Dedifferentiated amniotic fluid mesenchymal stem cell (primary cell): Measurements from ENCODE around the gene KCNH8.

ENCODE experiments used
- DNase-seq: peaks from one replicate; pipeline ENCODE4 v3.0.0-alpha.2; 2016; ENCODE audit errors: extremely low spot score

KCNH8 gene

GRCh38 chr3:19364148-19364547 lies 215.8 kb downstream of the KCNH8 start:
- no peak for DNase-seq

GRCh38 chr3:19365471-19365870 lies 217.2 kb downstream of the KCNH8 start:
- no peak for DNase-seq

- DNase-seq = no peak
These were observed 236.6 kb downstream of the KCNH8 start for GRCh38 chr3:19384868-19385267.

GRCh38 chr3:19392150-19392549 lies 243.8 kb downstream of the KCNH8 start:
- DNase-seq = no peak

- DNase-seq = no peak
These were observed 246.6 kb downstream of the KCNH8 start for GRCh38 chr3:19394946-19395345.

- DNase-seq = no peak
These were observed 248.4 kb downstream of the KCNH8 start for GRCh38 chr3:19396726-19397125.

- DNase-seq = no peak
These were observed 251.0 kb downstream of the KCNH8 start for GRCh38 chr3:19399356-19399755.

GRCh38 chr3:19399836-19400235 lies 251.5 kb downstream of the KCNH8 start:
- DNase-seq = no peak

- no peak for DNase-seq
These were observed 271.8 kb downstream of the KCNH8 start for GRCh38 chr3:19420159-19420558.

- no peak for DNase-seq
These were observed 277.5 kb downstream of the KCNH8 start for GRCh38 chr3:19425825-19426224.

- DNase-seq = no peak
These were observed 279.3 kb downstream of the KCNH8 start for GRCh38 chr3:19427422-19428149.

GRCh38 chr3:19428729-19429128 lies 280.4 kb downstream of the KCNH8 start:
- DNase-seq = no peak

GRCh38 chr3:19432669-19433068 lies 284.4 kb downstream of the KCNH8 start:
- no peak for DNase-seq

GRCh38 chr3:19436746-19437145 lies 288.4 kb downstream of the KCNH8 start:
- no peak for DNase-seq

GRCh38 chr3:19439944-19440343 lies 291.6 kb downstream of the KCNH8 start:
- DNase-seq = no peak

GRCh38 chr3:19446138-19446537 lies 297.8 kb downstream of the KCNH8 start:
- DNase-seq = no peak

GRCh38 chr3:19446687-19447086 lies 298.4 kb downstream of the KCNH8 start:
- DNase-seq = no peak

GRCh38 chr3:19455546-19455945 lies 307.2 kb downstream of the KCNH8 start:
- no peak for DNase-seq

- no peak for DNase-seq
These were observed 308.4 kb downstream of the KCNH8 start for GRCh38 chr3:19456738-19457137.

GRCh38 chr3:19457449-19457848 lies 309.1 kb downstream of the KCNH8 start:
- no peak for DNase-seq

GRCh38 chr3:19467761-19468160 lies 319.5 kb downstream of the KCNH8 start:
- DNase-seq = no peak

- DNase-seq = no peak
These were observed 322.8 kb downstream of the KCNH8 start for GRCh38 chr3:19471138-19471537.

GRCh38 chr3:19473971-19474580 lies 325.8 kb downstream of the KCNH8 start:
- no peak for DNase-seq

GRCh38 chr3:19476281-19476680 lies 328.0 kb downstream of the KCNH8 start:
- DNase-seq = no peak
